Breast epithelium (tissue), 3 donors: ENCODE data around the gene RSAD1.

ENCODE experiments used
- POLR2A ChIP-seq: fragments of 450-650 bp; IDR thresholded peaks from one replicate; pipeline ENCODE4 v1.6.1; 2016; ENCODE audit warnings: antibody characterized with exemption, mild to moderate bottlenecking, moderate library complexity
- POLR2AphosphoS5 ChIP-seq, 3 donors: sonication (generic); formaldehyde crosslinking; IDR thresholded peaks; one replicate each; pipeline ENCODE4 v1.6.1; 2017; ENCODE audit warnings: antibody characterized with exemption in 3 of 3
- TF ChIP-seq, protein P1 (sequence below), 3 donors: fragments of 450-650 bp; IDR thresholded peaks; one replicate each; pipeline ENCODE4 v1.5.1; 2016 to 2017; ENCODE audit warnings: antibody characterized with exemption in 3 of 3, mild to moderate bottlenecking in 3 of 3, moderate library complexity in 3 of 3

- TF ChIP-seq, protein P1, sequence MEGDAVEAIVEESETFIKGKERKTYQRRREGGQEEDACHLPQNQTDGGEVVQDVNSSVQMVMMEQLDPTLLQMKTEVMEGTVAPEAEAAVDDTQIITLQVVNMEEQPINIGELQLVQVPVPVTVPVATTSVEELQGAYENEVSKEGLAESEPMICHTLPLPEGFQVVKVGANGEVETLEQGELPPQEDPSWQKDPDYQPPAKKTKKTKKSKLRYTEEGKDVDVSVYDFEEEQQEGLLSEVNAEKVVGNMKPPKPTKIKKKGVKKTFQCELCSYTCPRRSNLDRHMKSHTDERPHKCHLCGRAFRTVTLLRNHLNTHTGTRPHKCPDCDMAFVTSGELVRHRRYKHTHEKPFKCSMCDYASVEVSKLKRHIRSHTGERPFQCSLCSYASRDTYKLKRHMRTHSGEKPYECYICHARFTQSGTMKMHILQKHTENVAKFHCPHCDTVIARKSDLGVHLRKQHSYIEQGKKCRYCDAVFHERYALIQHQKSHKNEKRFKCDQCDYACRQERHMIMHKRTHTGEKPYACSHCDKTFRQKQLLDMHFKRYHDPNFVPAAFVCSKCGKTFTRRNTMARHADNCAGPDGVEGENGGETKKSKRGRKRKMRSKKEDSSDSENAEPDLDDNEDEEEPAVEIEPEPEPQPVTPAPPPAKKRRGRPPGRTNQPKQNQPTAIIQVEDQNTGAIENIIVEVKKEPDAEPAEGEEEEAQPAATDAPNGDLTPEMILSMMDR (IDR thresholded peaks at IDR 0.05), result no peak
- TF ChIP-seq POLR2AphosphoS5 (IDR thresholded peaks at IDR 0.05) (no peak), POLR2A (no peak)
Measured at GRCh38 chr17:50457621-50458020, 21.0 kb upstream of the RSAD1 start.
